NT2/D1 (cell line): ENCODE data around the gene MKRN2OS.

Experiments used
- DNase-seq: peaks from one replicate; pipeline ENCODE4 v3.0.0-alpha.2; 2011; ENCODE audit warnings: low read depth, low spot score
- H3K27me3 ChIP-seq: 2 replicates; pipeline ENCODE4 v1.6.0; 2011; ENCODE audit warnings: mild to moderate bottlenecking; ENCODE audit not compliant: insufficient read length, insufficient read depth
- H3K36me3 ChIP-seq: 2 replicates; pipeline ENCODE4 v1.6.1; 2011; ENCODE audit warnings: mild to moderate bottlenecking, low read length, mixed read lengths; ENCODE audit not compliant: insufficient read depth, insufficient read length
- H3K4me1 ChIP-seq: 2 replicates; pipeline ENCODE4 v1.5.1; 2011; ENCODE audit not compliant: insufficient read depth, insufficient read length
- H3K4me3 ChIP-seq: 2 replicates; pipeline ENCODE4 v1.5.1; 2011; ENCODE audit warnings: low read depth; ENCODE audit not compliant: insufficient read length
- H3K9ac ChIP-seq: 2 replicates; pipeline ENCODE4 v1.6.0; 2011; ENCODE audit warnings: low read depth; ENCODE audit not compliant: insufficient read length
- H3K9me3 ChIP-seq: 2 replicates; pipeline ENCODE4 v1.5.1; 2011; ENCODE audit warnings: mild to moderate bottlenecking, low read length; ENCODE audit not compliant: insufficient read depth
- SUZ12 ChIP-seq: IDR thresholded peaks from 2 replicates; pipeline ENCODE4 v1.6.1; 2011; ENCODE audit not compliant: insufficient read length, insufficient read depth; ENCODE audit errors: extremely low read depth
- YY1 ChIP-seq: IDR thresholded peaks from 2 replicates; pipeline ENCODE4 v1.6.1; 2011; ENCODE audit not compliant: insufficient read length, insufficient read depth
- ZNF274 ChIP-seq: IDR thresholded peaks from 2 replicates; pipeline ENCODE4 v1.6.1; 2011; ENCODE audit warnings: mild to moderate bottlenecking, low read depth, low read length

The MKRN2OS gene

DNA sequence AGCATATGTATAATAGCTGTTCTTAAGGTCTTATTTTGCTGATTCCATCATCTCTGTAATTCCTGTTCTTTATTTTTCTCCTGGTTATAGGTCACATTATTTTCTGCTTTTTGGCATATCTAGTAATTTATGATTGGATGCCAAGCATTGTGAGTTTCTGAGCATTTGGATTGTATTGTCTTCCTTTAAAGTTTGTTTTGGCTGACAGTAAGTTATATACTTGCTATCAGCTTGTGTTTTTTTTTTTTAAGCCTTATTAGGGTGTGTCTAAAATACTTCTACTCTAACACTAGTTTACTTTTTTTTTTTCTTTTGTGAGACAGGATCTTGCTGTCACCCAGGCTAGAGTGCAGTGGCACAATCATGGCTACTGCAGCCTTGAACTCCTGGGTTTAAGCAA is 21.7 kb upstream of the MKRN2OS start:
- Histone ChIP-seq H3K9ac (no peak overlapping the region), H3K36me3 (peaks cover 34% of the 10 kb centered on the region), H3K4me1 (peaks cover 3% of the 10 kb centered on the region), H3K4me3 (no peak overlapping the region), H3K9me3 (no peaks in the 10 kb centered on the region), H3K27me3 (no peaks in the 10 kb centered on the region)
- no peak for TF ChIP-seq ZNF274
- no peak for TF ChIP-seq YY1
- no peak for TF ChIP-seq SUZ12
- DNase-seq = no peak

DNA sequence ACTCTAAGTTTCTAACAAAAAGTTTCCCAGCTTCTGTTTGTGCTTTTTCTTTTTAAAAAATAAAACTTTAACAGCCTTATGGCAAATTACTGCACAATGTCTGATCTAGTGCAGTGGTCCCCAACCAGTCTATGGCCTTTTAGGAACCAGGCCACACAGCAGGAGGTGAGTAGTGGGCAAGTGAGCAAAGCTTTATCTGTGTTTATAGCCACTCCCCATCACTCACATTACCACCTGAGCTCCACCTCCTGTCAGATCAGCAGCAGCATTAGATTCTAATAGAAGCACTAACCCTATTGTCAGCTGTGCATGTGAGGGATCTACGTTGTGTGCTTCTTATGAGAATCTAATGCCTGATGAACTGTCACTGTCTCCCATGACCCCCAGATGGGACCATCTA is 17.2 kb upstream of the MKRN2OS start:
- H3K4me3 ChIP-seq = no peak overlapping the region
- no peak overlapping the region for H3K9ac ChIP-seq
- no peaks in the 10 kb centered on the region for H3K9me3 ChIP-seq
- H3K4me1 ChIP-seq = peaks cover 4% of the 10 kb centered on the region
- TF ChIP-seq YY1 (no peak), SUZ12 (no peak), ZNF274 (no peak)
- H3K36me3 ChIP-seq = no peaks in the 10 kb centered on the region
- H3K27me3 ChIP-seq = no peaks in the 10 kb centered on the region
- DNase-seq = no peak

- TF ChIP-seq SUZ12 = no peak
- no peak for TF ChIP-seq YY1
- no peak for TF ChIP-seq ZNF274
Observed at GRCh38 chr3:12561397-12561796, 16.1 kb upstream of the MKRN2OS start.

GRCh38 chr3:12560505-12561190 is 15.3 kb upstream of the MKRN2OS start:
- H3K4me3 ChIP-seq = no peak overlapping the region
- peaks cover 4% of the 10 kb centered on the region for H3K4me1 ChIP-seq
- DNase-seq = no peak
- no peak for TF ChIP-seq ZNF274
- TF ChIP-seq SUZ12 = no peak
- no peak for TF ChIP-seq YY1
- H3K9me3 ChIP-seq = no peaks in the 10 kb centered on the region
- peaks cover 8% of the 10 kb centered on the region for H3K27me3 ChIP-seq
- H3K9ac ChIP-seq = no peak overlapping the region
- no peaks in the 10 kb centered on the region for H3K36me3 ChIP-seq

More at GRCh38 chr3:12561397-12561796, 16.1 kb upstream of the MKRN2OS start:
- Histone ChIP-seq H3K9ac (no peak overlapping the region), H3K36me3 (no peaks in the 10 kb centered on the region), H3K4me3 (no peak overlapping the region), H3K27me3 (peaks cover 3% of the 10 kb centered on the region), H3K9me3 (no peaks in the 10 kb centered on the region), H3K4me1 (peaks cover 4% of the 10 kb centered on the region)
- no peak for DNase-seq

DNA sequence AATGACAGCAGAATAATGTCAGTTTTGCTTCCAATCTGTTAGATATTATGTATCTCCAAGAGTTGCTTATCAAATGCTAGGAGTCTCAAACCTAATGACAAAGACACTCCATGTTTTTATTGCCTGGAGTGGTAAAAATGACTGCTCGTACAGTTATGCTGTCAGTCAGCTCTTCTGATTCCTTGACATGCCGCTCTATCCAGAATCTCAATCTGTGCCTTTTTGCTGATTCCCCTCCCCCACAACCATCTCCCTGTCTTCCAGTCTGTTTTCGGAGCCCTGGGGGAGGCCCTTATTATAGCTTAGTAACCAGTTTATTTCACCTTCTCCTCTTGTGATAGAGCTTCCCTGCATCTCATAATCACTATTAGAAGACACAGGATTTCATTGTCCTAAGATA is 14.2 kb upstream of the MKRN2OS start:
- peaks cover 4% of the 10 kb centered on the region for H3K4me1 ChIP-seq
- TF ChIP-seq SUZ12 (no peak), ZNF274 (no peak), YY1 (no peak)
- H3K9me3 ChIP-seq = no peaks in the 10 kb centered on the region
- no peak for DNase-seq
- H3K27me3 ChIP-seq = peaks cover 19% of the 10 kb centered on the region
- H3K4me3 ChIP-seq = no peak overlapping the region
- H3K9ac ChIP-seq = peak overlapping the region; percentile 12
- H3K36me3 ChIP-seq = no peaks in the 10 kb centered on the region

DNA sequence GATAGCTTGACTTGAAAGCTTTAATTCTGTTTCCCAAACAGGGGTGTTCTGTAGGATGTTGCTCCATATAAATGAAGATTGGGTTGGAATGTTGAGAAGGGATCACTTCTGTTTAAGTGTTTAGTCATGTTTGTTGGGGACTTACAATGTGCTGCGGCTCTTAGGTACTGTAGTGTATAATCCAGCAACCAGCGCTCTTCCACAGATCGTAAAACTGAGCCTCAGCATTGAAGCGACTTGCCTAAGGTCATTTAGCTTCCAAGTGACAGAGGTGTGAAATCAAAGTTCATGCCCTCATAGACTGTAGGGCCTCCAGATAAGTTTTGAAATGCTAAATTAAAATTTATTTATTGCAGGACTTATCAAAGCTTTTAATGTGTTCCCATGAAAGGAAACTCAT is 13.4 kb upstream of the MKRN2OS start:
- TF ChIP-seq ZNF274 = no peak
- Histone ChIP-seq H3K4me1 (peaks cover 4% of the 10 kb centered on the region), H3K9me3 (no peaks in the 10 kb centered on the region), H3K36me3 (no peaks in the 10 kb centered on the region), H3K4me3 (no peak overlapping the region), H3K27me3 (peaks cover 27% of the 10 kb centered on the region), H3K9ac (peak overlapping the region; percentile 15)
- no peak for DNase-seq

DNA sequence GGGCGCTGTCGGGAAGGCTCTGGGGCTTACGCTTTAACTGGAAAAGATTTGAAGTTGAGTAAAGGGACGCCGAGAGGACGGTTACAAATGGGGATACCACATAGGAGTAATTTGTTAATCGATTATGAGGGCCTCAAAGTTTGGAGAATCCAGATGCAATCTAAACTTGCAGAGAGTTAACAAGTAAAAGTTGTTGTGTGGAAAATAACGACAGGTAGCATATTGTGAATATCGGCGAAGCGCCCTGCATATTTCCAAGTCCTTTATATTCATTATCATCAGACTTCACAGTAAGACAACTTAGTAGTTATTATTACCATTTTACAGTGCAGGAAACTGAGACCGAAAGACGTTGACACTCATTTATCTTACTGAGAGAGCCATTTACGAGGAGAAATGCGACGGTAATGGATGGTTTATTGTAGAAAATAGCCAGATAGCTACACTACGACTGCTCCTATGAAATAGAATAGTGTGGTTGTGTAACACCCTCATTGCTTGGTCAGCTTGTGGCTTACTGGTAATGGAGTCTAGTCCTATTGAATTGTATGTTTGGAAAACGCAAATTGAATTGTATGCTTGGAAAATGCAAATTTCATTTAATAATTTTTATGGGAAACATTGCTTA is 12.3 kb upstream of the MKRN2OS start:
- DNase-seq = no peak
- no peak for TF ChIP-seq ZNF274
- peak overlapping the region; percentile 96 for H3K9ac ChIP-seq
- peaks cover 38% of the 10 kb centered on the region for H3K27me3 ChIP-seq
- peaks cover 4% of the 10 kb centered on the region for H3K4me1 ChIP-seq
- H3K9me3 ChIP-seq = no peaks in the 10 kb centered on the region
- peak overlapping the region; percentile 92 for H3K4me3 ChIP-seq
- no peaks in the 10 kb centered on the region for H3K36me3 ChIP-seq
